ENCODE measurements around the gene HTR3C.

DNA sequence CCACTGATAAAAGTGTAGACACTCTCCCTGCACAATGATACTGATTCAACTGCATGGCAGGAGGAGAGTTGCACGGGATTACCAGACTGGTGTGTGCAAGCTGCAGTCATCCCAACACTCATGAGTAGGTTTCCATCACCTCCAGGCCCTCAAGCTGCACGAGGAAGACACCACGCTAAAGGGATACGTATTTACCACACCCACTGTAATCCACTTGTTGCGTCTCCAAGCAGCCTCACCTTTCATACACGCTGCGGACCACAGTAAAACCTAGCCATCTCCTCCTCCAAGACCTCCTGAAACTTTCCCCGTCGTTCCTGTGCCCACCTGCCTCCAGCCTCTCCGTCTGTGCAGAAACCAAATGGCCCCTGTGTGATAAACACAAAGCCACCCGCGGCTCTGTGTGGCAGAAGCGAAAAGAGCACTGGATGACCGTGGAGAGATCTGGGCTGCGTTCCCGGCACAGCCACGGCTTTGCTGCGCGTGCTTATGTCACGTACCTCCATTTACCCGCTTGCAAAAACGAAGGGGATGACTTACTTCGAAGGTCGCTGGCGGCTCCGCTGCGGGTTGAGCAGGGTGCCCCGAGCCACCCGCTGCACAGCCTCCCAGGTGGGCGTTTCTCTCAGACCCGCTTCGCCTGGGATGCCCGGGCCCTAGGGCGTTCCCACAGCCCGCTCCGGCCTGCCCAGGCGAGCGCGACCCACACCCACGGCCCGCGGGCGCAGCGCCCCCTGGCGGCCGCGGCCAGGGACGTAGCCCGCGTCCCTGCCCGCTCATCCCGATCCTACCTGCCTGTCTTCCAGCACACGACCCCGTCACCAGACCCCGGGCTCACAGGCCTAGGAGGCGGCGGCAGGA, 35.8 kb upstream of the HTR3C start:
- TF ChIP-seq ZNF274 (IDR thresholded peaks at IDR 0.05; ENCODE audit: low read depth, low read length) (no peak), YY1 (IDR thresholded peaks at IDR 0.05; ENCODE audit: insufficient read depth, insufficient read length) (no peak)

Measured in NT2/D1 (cell line).